ENCODE data around the gene CD7.
"Not testable (repeated sequence)": the region's sequence is repeated elsewhere in the genome, so short reads cannot be mapped to it uniquely, and the experiment has no call there.

The CD7 gene

GRCh38 chr17:82317394-82318168 lies at the start of gene CD7:
CD7 (minus strand) TSS chr17:82317608; CDS start chr17:82317495, 113 bp downstream.
- no peak for DNase-seq (ENCODE audit: low read depth in 2 of 3, low spot score in 2 of 3)

GRCh38 chr17:82366749-82367148 lies 49.3 kb upstream of the CD7 start:
- no peak for DNase-seq (ENCODE audit: low read depth in 2 of 3, low spot score in 2 of 3)

GRCh38 chr17:82365606-82366295 lies 48.3 kb upstream of the CD7 start:
- no peak for DNase-seq (ENCODE audit: low read depth in 2 of 3, low spot score in 2 of 3)

- no peak for DNase-seq (ENCODE audit: low read depth in 2 of 3, low spot score in 2 of 3)
Measured at GRCh38 chr17:82361885-82362633, 44.7 kb upstream of the CD7 start.

GRCh38 chr17:82359451-82360074 lies 42.2 kb upstream of the CD7 start:
- DNase-seq (ENCODE audit: low read depth in 2 of 3, low spot score in 2 of 3) = not testable (repeated sequence)

GRCh38 chr17:82358465-82359350 lies 41.3 kb upstream of the CD7 start, which contains the start of gene TEX19:
TEX19 (plus strand) TSS chr17:82359247; CDS start chr17:82362151, 2,904 bp downstream.
- no peak for DNase-seq (ENCODE audit: low read depth in 2 of 3, low spot score in 2 of 3)

GRCh38 chr17:82357394-82357793 lies 40.0 kb upstream of the CD7 start:
- no peak for DNase-seq (ENCODE audit: low read depth in 2 of 3, low spot score in 2 of 3)

GRCh38 chr17:82356845-82357355 lies 39.5 kb upstream of the CD7 start:
- no peak for DNase-seq (ENCODE audit: low read depth in 2 of 3, low spot score in 2 of 3)

- DNase-seq (ENCODE audit: low read depth in 2 of 3, low spot score in 2 of 3) = no peak
Measured at GRCh38 chr17:82355770-82356427, 38.5 kb upstream of the CD7 start.

GRCh38 chr17:82354804-82355308 lies 37.4 kb upstream of the CD7 start:
- no peak for DNase-seq (ENCODE audit: low read depth in 2 of 3, low spot score in 2 of 3)

- no peak for DNase-seq (ENCODE audit: low read depth in 2 of 3, low spot score in 2 of 3)
Measured at GRCh38 chr17:82353484-82353883, 36.1 kb upstream of the CD7 start.

GRCh38 chr17:82351713-82352488 lies 34.5 kb upstream of the CD7 start:
- DNase-seq (ENCODE audit: low read depth in 2 of 3, low spot score in 2 of 3) = peak; percentile 50 to 79 (median 71)

GRCh38 chr17:82351254-82351712 lies 33.9 kb upstream of the CD7 start:
- no peak for DNase-seq (ENCODE audit: low read depth in 2 of 3, low spot score in 2 of 3)

- DNase-seq (ENCODE audit: low read depth in 2 of 3, low spot score in 2 of 3) = no peak
Measured at GRCh38 chr17:82350182-82351030, 33.0 kb upstream of the CD7 start.

GRCh38 chr17:82349287-82349701 lies 31.9 kb upstream of the CD7 start:
- no peak for DNase-seq (ENCODE audit: low read depth in 2 of 3, low spot score in 2 of 3)

GRCh38 chr17:82348866-82349265 lies 31.5 kb upstream of the CD7 start:
- no peak for DNase-seq (ENCODE audit: low read depth in 2 of 3, low spot score in 2 of 3)

GRCh38 chr17:82348434-82348833 lies 31.0 kb upstream of the CD7 start:
- no peak for DNase-seq (ENCODE audit: low read depth in 2 of 3, low spot score in 2 of 3)

Data from activated CD8-positive, alpha-beta memory T cell treated with anti-CD3 and anti-CD28 coated beads for 48 hours (primary cell).